Panc1 (cell line): ENCODE results near the gene SPATA20.

Experiments used
- CTCF ChIP-seq: fragments of 450-650 bp; IDR thresholded peaks from 2 replicates; pipeline ENCODE4 v1.5.1; 2017; ENCODE audit warnings: mild to moderate bottlenecking
- POLR2AphosphoS5 ChIP-seq: IDR thresholded peaks from 2 replicates; pipeline ENCODE4 v1.6.1; 2012; ENCODE audit warnings: mild to moderate bottlenecking, low read depth, low read length, moderate library complexity

- TF ChIP-seq CTCF: no peak
- TF ChIP-seq POLR2AphosphoS5: no peak
Observed at GRCh38 chr17:50545311-50545710, 1.7 kb upstream of the SPATA20 start.
